Activated naive CD8-positive, alpha-beta T cell (primary cell): ENCODE results near the gene NSA2.
A peak's percentile ranks its signal among the peaks of the same experiment; 100 is the strongest.
"Not testable (repeated sequence)": the region's sequence is repeated elsewhere in the genome, so short reads cannot be mapped to it uniquely, and the experiment has no call there.

ENCODE experiments used
- H3K27ac Mint-ChIP-seq: one replicate; pipeline ENCODE4 v1.8.0; 2021; ENCODE audit warnings: mixed read lengths
- H3K27me3 Mint-ChIP-seq: one replicate; pipeline ENCODE4 v1.8.0; 2021; ENCODE audit warnings: mixed read lengths
- H3K36me3 Mint-ChIP-seq: one replicate; pipeline ENCODE4 v1.8.0; 2021; ENCODE audit warnings: mixed read lengths
- H3K4me1 Mint-ChIP-seq: one replicate; pipeline ENCODE4 v1.8.0; 2021; ENCODE audit warnings: low read depth, mixed read lengths
- H3K4me3 Mint-ChIP-seq: one replicate; pipeline ENCODE4 v1.8.0; 2021; ENCODE audit warnings: mild to moderate bottlenecking, mixed read lengths
- H3K9me3 Mint-ChIP-seq: one replicate; pipeline ENCODE4 v1.8.0; 2021; ENCODE audit warnings: low read depth, mixed read lengths

Gene NSA2

GRCh38 chr5:74786851-74787250, 19.8 kb downstream of the NSA2 start:
- Mint-ChIP-seq H3K4me3 (no peak overlapping the region), H3K27ac (no peak overlapping the region), H3K36me3 (peaks cover 5% of the 10 kb centered on the region), H3K9me3 (no peaks in the 10 kb centered on the region), H3K4me1 (no peaks in the 10 kb centered on the region), H3K27me3 (no peaks in the 10 kb centered on the region)

DNA sequence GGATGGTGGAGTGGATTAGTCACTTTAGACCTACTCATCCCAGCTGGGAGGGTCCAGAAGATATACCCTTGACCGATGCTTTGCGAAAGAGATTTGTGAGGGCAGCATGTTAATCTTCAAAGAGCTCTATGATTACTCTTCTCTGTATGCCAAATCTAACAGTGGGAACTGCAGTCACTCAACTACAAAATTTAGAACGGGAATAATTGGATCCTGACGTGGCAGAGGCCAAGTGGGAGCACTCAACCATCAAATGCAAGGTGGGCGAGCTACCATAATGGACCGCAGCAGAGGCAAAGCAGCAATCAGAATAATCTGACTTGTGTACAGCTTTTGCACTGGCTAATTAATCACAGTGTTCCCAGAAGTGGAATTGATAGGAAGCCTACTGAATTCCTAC, 20.4 kb downstream of the NSA2 start:
- Mint-ChIP-seq H3K27me3 (no peaks in the 10 kb centered on the region), H3K4me3 (no peak overlapping the region), H3K27ac (no peak overlapping the region), H3K36me3 (peaks cover 8% of the 10 kb centered on the region), H3K9me3 (no peaks in the 10 kb centered on the region), H3K4me1 (no peaks in the 10 kb centered on the region)

- H3K4me1 Mint-ChIP-seq, H3K27me3 Mint-ChIP-seq, H3K4me3 Mint-ChIP-seq, H3K27ac Mint-ChIP-seq, H3K9me3 Mint-ChIP-seq: not testable (repeated sequence)
- peaks cover 19% of the 10 kb centered on the region for H3K36me3 Mint-ChIP-seq
Observed at GRCh38 chr5:74791669-74792068, 24.6 kb downstream of the NSA2 start.

GRCh38 chr5:74798977-74799911, 32.2 kb downstream of the NSA2 start:
- Mint-ChIP-seq H3K9me3 (no peaks in the 10 kb centered on the region), H3K36me3 (peaks cover 10% of the 10 kb centered on the region), H3K27me3 (no peaks in the 10 kb centered on the region), H3K4me3 (no peak overlapping the region), H3K27ac (no peak overlapping the region), H3K4me1 (no peaks in the 10 kb centered on the region)

GRCh38 chr5:74801197-74801596, 34.1 kb downstream of the NSA2 start:
- no peaks in the 10 kb centered on the region for H3K27me3 Mint-ChIP-seq
- no peak overlapping the region for H3K27ac Mint-ChIP-seq
- peaks cover 3% of the 10 kb centered on the region for H3K36me3 Mint-ChIP-seq
- H3K9me3 Mint-ChIP-seq = no peaks in the 10 kb centered on the region
- no peaks in the 10 kb centered on the region for H3K4me1 Mint-ChIP-seq
- no peak overlapping the region for H3K4me3 Mint-ChIP-seq

DNA sequence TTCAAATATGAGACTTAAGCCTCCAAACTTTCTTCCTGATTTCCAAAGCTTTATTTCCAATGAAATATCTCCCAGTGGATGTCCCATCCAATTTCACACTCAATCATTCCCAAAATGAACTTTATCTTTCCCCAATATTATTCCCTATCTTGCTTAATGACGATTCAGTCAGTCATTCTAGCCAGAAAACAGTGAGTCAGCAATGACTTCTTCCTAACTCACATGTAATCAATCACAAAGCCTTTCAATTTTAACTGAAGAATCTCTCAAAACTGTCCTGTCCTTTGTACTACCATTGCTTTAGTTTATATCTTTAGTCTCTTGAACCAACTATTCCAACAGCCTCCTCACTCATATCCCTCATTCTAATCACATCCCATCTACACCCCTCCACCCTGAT, 34.9 kb downstream of the NSA2 start:
- H3K4me1 Mint-ChIP-seq = no peaks in the 10 kb centered on the region
- H3K9me3 Mint-ChIP-seq = no peaks in the 10 kb centered on the region
- H3K27ac Mint-ChIP-seq = peak overlapping the region; percentile 6
- H3K4me3 Mint-ChIP-seq = no peak overlapping the region
- H3K27me3 Mint-ChIP-seq = no peaks in the 10 kb centered on the region
- H3K36me3 Mint-ChIP-seq = peaks cover 3% of the 10 kb centered on the region

DNA sequence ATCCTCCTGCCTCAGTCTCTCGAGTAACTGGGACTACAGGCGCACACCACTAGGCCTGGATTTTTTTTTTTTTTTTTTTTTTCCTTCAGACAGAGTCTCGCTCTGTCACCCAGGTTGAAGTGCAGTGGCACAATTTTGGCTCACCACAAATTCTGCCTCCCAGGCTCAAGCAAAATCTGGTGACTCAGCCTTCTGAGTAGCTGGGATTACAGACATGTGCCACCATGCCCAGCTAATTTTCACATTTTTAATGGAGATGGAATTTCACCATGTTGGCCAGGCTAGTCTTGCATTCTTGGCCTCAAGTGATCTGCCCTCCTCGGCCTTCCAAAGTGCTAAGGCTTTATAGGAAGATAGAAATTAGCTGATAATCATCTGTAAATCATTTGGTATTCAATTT, 43.9 kb downstream of the NSA2 start:
- Mint-ChIP-seq H3K9me3 (no peaks in the 10 kb centered on the region), H3K36me3 (peaks cover 11% of the 10 kb centered on the region), H3K4me3 (no peak overlapping the region), H3K4me1 (peaks cover 3% of the 10 kb centered on the region), H3K27me3 (no peaks in the 10 kb centered on the region), H3K27ac (no peak overlapping the region)

GRCh38 chr5:74816875-74817274, 49.8 kb downstream of the NSA2 start:
- peaks cover 8% of the 10 kb centered on the region for H3K36me3 Mint-ChIP-seq
- no peaks in the 10 kb centered on the region for H3K9me3 Mint-ChIP-seq
- no peak overlapping the region for H3K27ac Mint-ChIP-seq
- no peak overlapping the region for H3K4me3 Mint-ChIP-seq
- H3K4me1 Mint-ChIP-seq = peaks cover 15% of the 10 kb centered on the region
- H3K27me3 Mint-ChIP-seq = no peaks in the 10 kb centered on the region

DNA sequence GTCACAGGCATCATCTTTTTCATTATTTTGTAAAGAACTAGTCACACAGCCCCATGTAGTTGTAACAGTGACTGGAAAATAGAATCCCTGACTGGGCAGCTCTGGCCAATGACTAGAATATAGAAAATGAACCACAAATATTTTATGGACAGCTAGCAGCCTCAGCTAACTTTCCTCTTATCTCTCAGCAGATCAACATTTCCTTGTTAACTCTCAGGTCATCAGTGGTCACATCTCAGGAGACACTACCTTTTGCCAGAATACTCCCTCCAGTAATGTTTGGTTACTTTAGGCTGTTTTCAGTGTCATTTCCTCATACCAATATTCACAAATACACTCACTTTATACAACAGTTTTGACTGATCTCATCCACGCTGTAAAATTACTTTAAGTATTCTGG, 55.2 kb downstream of the NSA2 start:
- no peaks in the 10 kb centered on the region for H3K9me3 Mint-ChIP-seq
- H3K4me1 Mint-ChIP-seq = peaks cover 7% of the 10 kb centered on the region
- no peaks in the 10 kb centered on the region for H3K27me3 Mint-ChIP-seq
- no peak overlapping the region for H3K27ac Mint-ChIP-seq
- H3K4me3 Mint-ChIP-seq = no peak overlapping the region
- peaks cover 18% of the 10 kb centered on the region for H3K36me3 Mint-ChIP-seq

GRCh38 chr5:74829413-74829812, 62.4 kb downstream of the NSA2 start:
- H3K36me3 Mint-ChIP-seq = peaks cover 26% of the 10 kb centered on the region
- H3K4me3 Mint-ChIP-seq = no peak overlapping the region
- H3K9me3 Mint-ChIP-seq = no peaks in the 10 kb centered on the region

More at GRCh38 chr5:74829413-74829812, 62.4 kb downstream of the NSA2 start:
- H3K27ac Mint-ChIP-seq = no peak overlapping the region
- H3K4me1 Mint-ChIP-seq = no peaks in the 10 kb centered on the region
- no peaks in the 10 kb centered on the region for H3K27me3 Mint-ChIP-seq
